OCI-LY1 (cell line): Measurements from ENCODE around the gene PPCDC.

Source experiments
- H2AFZ ChIP-seq: fragments of 200-600 bp; sonication (generic), shearing (Covaris generic); 2 replicates; pipeline ENCODE4 v1.6.0; 2014; ENCODE audit warnings: antibody characterized with exemption, mild to moderate bottlenecking, low read length
- H3F3A ChIP-seq: fragments of 200-600 bp; sonication (generic), shearing (Covaris generic); 2 replicates; pipeline ENCODE4 v1.6.0; 2014; ENCODE audit warnings: mild to moderate bottlenecking, antibody characterized with exemption, low read length, moderate library complexity; ENCODE audit not compliant: insufficient read depth
- H3K27ac ChIP-seq: fragments of 200-600 bp; sonication (generic); 2 replicates; pipeline ENCODE4 v1.5.1; 2014; ENCODE audit warnings: low read length, mixed run types, mild to moderate bottlenecking, low read depth; ENCODE audit not compliant: poor library complexity, severe bottlenecking
- H3K27me3 ChIP-seq: fragments of 200-600 bp; sonication (generic); 2 replicates; pipeline ENCODE4 v1.6.0; 2014; ENCODE audit warnings: antibody characterized with exemption, mild to moderate bottlenecking, low read length, moderate library complexity; ENCODE audit not compliant: insufficient read depth
- H3K36me3 ChIP-seq: fragments of 200-600 bp; sonication (generic); 2 replicates; pipeline ENCODE4 v1.6.1; 2014; ENCODE audit warnings: mild to moderate bottlenecking, antibody characterized with exemption, low read length, moderate library complexity, mixed read lengths; ENCODE audit not compliant: insufficient read depth
- H3K4me1 ChIP-seq: fragments of 200-600 bp; sonication (generic); 2 replicates; pipeline ENCODE4 v1.5.1; 2014; ENCODE audit warnings: mild to moderate bottlenecking, low read length, moderate library complexity; ENCODE audit not compliant: insufficient read depth, severe bottlenecking
- H3K4me2 ChIP-seq: fragments of 200-600 bp; sonication (generic), shearing (Covaris generic); 2 replicates; pipeline ENCODE4 v1.6.1; 2014; ENCODE audit warnings: low read length
- H3K4me3 ChIP-seq: fragments of 200-600 bp; sonication (generic); 2 replicates; pipeline ENCODE4 v1.5.1; 2014; ENCODE audit warnings: low read length, low read depth, mild to moderate bottlenecking, mixed read lengths; ENCODE audit not compliant: poor library complexity, severe bottlenecking
- H3K79me2 ChIP-seq: fragments of 200-600 bp; shearing (Covaris generic); 2 replicates; pipeline ENCODE4 v1.6.1; 2016; ENCODE audit warnings: mixed run types, low read length, mixed read lengths; ENCODE audit not compliant: insufficient read depth
- H3K9ac ChIP-seq: fragments of 200-600 bp; sonication (generic), shearing (Covaris generic); 2 replicates; pipeline ENCODE4 v1.6.1; 2014; ENCODE audit warnings: mild to moderate bottlenecking, low read length, mixed read lengths
- H3K9me2 ChIP-seq: fragments of 200-600 bp; sonication (generic), shearing (Covaris generic); 2 replicates; pipeline ENCODE4 v1.6.1; 2014; ENCODE audit warnings: low read depth, mild to moderate bottlenecking, low read length, mixed read lengths
- H3K9me3 ChIP-seq: fragments of 200-600 bp; shearing (Covaris generic); 2 replicates; pipeline ENCODE4 v1.6.1; 2014; ENCODE audit warnings: low read length, mixed read lengths
- H4K20me1 ChIP-seq: fragments of 200-600 bp; sonication (generic), shearing (Covaris generic); 2 replicates; pipeline ENCODE4 v1.6.0; 2016; ENCODE audit warnings: mild to moderate bottlenecking, low read length; ENCODE audit not compliant: insufficient read depth
- CTCF ChIP-seq: fragments of 200-600 bp; sonication (generic), shearing (Covaris generic); IDR thresholded peaks from 2 replicates; pipeline ENCODE4 v1.5.1; 2017; ENCODE audit warnings: mild to moderate bottlenecking, antibody characterized with exemption, low read length, moderate library complexity, mixed read lengths
- EZH2 ChIP-seq: fragments of 200-600 bp; sonication (generic), shearing (Covaris generic); IDR thresholded peaks from 2 replicates; pipeline ENCODE4 v1.8.0; 2017; ENCODE audit warnings: borderline replicate concordance, mixed run types, mild to moderate bottlenecking, antibody characterized with exemption, low read length, moderate library complexity, mixed read lengths

The PPCDC gene

GRCh38 chr15:75031848-75032247 is 8.5 kb downstream of the PPCDC start:
- H3K4me2 ChIP-seq, result no peak overlapping the region
- H3K9ac ChIP-seq, result no peak overlapping the region
- H3K4me3 ChIP-seq, result no peak overlapping the region
- no peaks in the 10 kb centered on the region for H3K9me3 ChIP-seq
- H3K9me2 ChIP-seq, result no peaks in the 10 kb centered on the region
- H3F3A ChIP-seq, result no peaks in the 10 kb centered on the region
- peaks cover 15% of the 10 kb centered on the region for H3K4me1 ChIP-seq
- H3K79me2 ChIP-seq, result no peaks in the 10 kb centered on the region
- peaks cover 26% of the 10 kb centered on the region for H3K36me3 ChIP-seq
- H2AFZ ChIP-seq, result no peak overlapping the region
- H4K20me1 ChIP-seq, result no peaks in the 10 kb centered on the region
- TF ChIP-seq EZH2, result no peak
- TF ChIP-seq CTCF, result no peak
- H3K27ac ChIP-seq, result no peak overlapping the region
- no peaks in the 10 kb centered on the region for H3K27me3 ChIP-seq

GRCh38 chr15:75032395-75032794 is 9.0 kb downstream of the PPCDC start:
- Histone ChIP-seq H3K9ac (no peak overlapping the region), H3K9me3 (no peaks in the 10 kb centered on the region), H3K27ac (no peak overlapping the region), H3F3A (no peaks in the 10 kb centered on the region), H3K27me3 (no peaks in the 10 kb centered on the region), H3K4me3 (no peak overlapping the region), H3K4me2 (no peak overlapping the region), H4K20me1 (no peaks in the 10 kb centered on the region), H3K9me2 (no peaks in the 10 kb centered on the region), H2AFZ (no peak overlapping the region), H3K36me3 (peaks cover 31% of the 10 kb centered on the region), H3K79me2 (no peaks in the 10 kb centered on the region), H3K4me1 (peaks cover 15% of the 10 kb centered on the region)
- TF ChIP-seq CTCF (no peak), EZH2 (no peak)

GRCh38 chr15:75033809-75034208 is 10.4 kb downstream of the PPCDC start:
- H3K4me2 ChIP-seq, result no peak overlapping the region
- H3K9ac ChIP-seq, result no peak overlapping the region
- peak; percentile 15; the same call in 1 of the 2 replicates for TF ChIP-seq CTCF
- no peak for TF ChIP-seq EZH2

More at GRCh38 chr15:75033809-75034208, 10.4 kb downstream of the PPCDC start:
- Histone ChIP-seq H3K79me2 (no peaks in the 10 kb centered on the region), H3K36me3 (peaks cover 37% of the 10 kb centered on the region), H3K27me3 (no peaks in the 10 kb centered on the region), H2AFZ (no peak overlapping the region), H4K20me1 (no peaks in the 10 kb centered on the region), H3K9me3 (no peaks in the 10 kb centered on the region), H3K4me3 (no peak overlapping the region), H3K9me2 (no peaks in the 10 kb centered on the region), H3F3A (no peaks in the 10 kb centered on the region), H3K27ac (no peak overlapping the region), H3K4me1 (peaks cover 12% of the 10 kb centered on the region)
